Type B pancreatic cell (in vitro differentiated cells): Measurements from ENCODE around the gene TRIM38. TPM values are rescaled to one million over a fixed set of nuclear protein-coding genes. Genes with fewer than 3 reads are reported as not detected.

Experiments
- DNase-seq: peaks from one replicate; pipeline ENCODE4 v3.0.0; 2021; ENCODE audit warnings: mixed read lengths; ENCODE audit not compliant: unreplicated experiment; ENCODE audit errors: extremely low spot score
- H3K27ac Mint-ChIP-seq: 2 replicates; pipeline ENCODE4 v1.8.0; 2021; ENCODE audit warnings: mild to moderate bottlenecking, mixed read lengths
- H3K27me3 Mint-ChIP-seq: 2 replicates; pipeline ENCODE4 v1.8.0; 2021; ENCODE audit warnings: mixed read lengths
- H3K36me3 Mint-ChIP-seq: 2 replicates; pipeline ENCODE4 v1.8.0; 2021; ENCODE audit warnings: mixed read lengths
- H3K4me1 Mint-ChIP-seq: one replicate; pipeline ENCODE4 v1.8.0; 2021; ENCODE audit warnings: mixed read lengths; ENCODE audit not compliant: unreplicated experiment
- H3K4me3 Mint-ChIP-seq: 2 replicates; pipeline ENCODE4 v1.8.0; 2021; ENCODE audit warnings: mild to moderate bottlenecking, mixed read lengths
- H3K9me3 Mint-ChIP-seq: 2 replicates; pipeline ENCODE4 v1.8.0; 2021; ENCODE audit warnings: mixed read lengths
- total RNA-seq: library from RNA; stranded (reverse); gene quantifications from 2 replicates; pipeline ENCODE4 v1.2.1, GENCODE V29; 2021; ENCODE audit warnings: low replicate concordance
- TF ChIP-seq, protein P1 (sequence below): fragments of 200-600 bp; sonication (generic); conservative IDR thresholded peaks from 2 replicates; pipeline ENCODE4 v1.5.0; 2021; ENCODE audit warnings: antibody characterized with exemption, mild to moderate bottlenecking

TRIM38 gene
- total RNA-seq, 1 donor from 2014 or later: 6.9 TPM

DNA sequence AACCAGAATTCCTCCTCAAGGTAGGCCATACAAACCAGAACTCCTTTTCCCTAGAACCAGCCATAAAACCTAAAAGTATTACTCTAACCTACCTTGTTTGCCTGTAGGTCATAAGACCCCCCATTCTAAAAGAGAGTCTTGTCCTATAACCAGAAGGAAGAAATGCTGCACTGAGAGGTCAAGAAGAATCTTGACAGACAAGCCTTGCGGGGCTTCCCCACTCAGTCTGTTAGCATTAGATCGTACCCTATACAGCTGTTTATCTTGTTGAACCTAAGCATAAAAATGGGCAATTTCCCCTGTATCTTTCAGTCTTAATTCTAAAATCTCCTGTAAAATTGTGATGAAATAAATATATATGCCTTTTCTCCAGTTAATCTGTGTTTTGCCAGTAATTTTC is 72.3 kb downstream of the TRIM38 start:
- TF ChIP-seq, protein P1, sequence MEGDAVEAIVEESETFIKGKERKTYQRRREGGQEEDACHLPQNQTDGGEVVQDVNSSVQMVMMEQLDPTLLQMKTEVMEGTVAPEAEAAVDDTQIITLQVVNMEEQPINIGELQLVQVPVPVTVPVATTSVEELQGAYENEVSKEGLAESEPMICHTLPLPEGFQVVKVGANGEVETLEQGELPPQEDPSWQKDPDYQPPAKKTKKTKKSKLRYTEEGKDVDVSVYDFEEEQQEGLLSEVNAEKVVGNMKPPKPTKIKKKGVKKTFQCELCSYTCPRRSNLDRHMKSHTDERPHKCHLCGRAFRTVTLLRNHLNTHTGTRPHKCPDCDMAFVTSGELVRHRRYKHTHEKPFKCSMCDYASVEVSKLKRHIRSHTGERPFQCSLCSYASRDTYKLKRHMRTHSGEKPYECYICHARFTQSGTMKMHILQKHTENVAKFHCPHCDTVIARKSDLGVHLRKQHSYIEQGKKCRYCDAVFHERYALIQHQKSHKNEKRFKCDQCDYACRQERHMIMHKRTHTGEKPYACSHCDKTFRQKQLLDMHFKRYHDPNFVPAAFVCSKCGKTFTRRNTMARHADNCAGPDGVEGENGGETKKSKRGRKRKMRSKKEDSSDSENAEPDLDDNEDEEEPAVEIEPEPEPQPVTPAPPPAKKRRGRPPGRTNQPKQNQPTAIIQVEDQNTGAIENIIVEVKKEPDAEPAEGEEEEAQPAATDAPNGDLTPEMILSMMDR: no peak
- Mint-ChIP-seq H3K4me1 (peaks cover 24% of the 10 kb centered on the region), H3K36me3 (no peaks in the 10 kb centered on the region), H3K9me3 (no peaks in the 10 kb centered on the region), H3K4me3 (peak overlapping the region; percentile 94), H3K27me3 (no peaks in the 10 kb centered on the region), H3K27ac (peak overlapping the region; percentile 24)
- DNase-seq: no peak

Other genes starting within 250 kb of the TRIM38 start
- gene SLC17A4, start 208.1 kb upstream of the TRIM38 start, total RNA-seq: 1.0 and 3.9 TPM in 2 replicates
- gene SLC17A1, start 130.8 kb upstream of the TRIM38 start, total RNA-seq: 0.85 and 1.2 TPM in 2 replicates
- gene SLC17A3, start 88.6 kb upstream of the TRIM38 start, total RNA-seq: 0.33 TPM in 1 of 2 replicates, not detected in the other
- gene SLC17A2, start 32.1 kb upstream of the TRIM38 start, total RNA-seq: 0.21 TPM in 1 of 2 replicates, not detected in the other
- gene HFE, start 124.6 kb downstream of the TRIM38 start, total RNA-seq: 2.2 and 2.6 TPM in 2 replicates